ENCODE measurements around the gene KRTAP5-2.

GRCh38 chr11:1598816-1599215 lies 722 bp upstream of the KRTAP5-2 start:
- TF ChIP-seq CTCF (conservative IDR thresholded peaks at IDR 0.05; ENCODE audit: low read depth, low read length): no peak
- TF ChIP-seq CHD1 (IDR thresholded peaks at IDR 0.05; ENCODE audit: low read depth, low read length): no peak
- no peak for TF ChIP-seq POLR2A (IDR thresholded peaks at IDR 0.05; ENCODE audit: low read depth, low read length)
- TF ChIP-seq MXI1 (IDR thresholded peaks at IDR 0.05; ENCODE audit: borderline replicate concordance, low read depth, low read length): no peak
- no peak for TF ChIP-seq RFX5 (IDR thresholded peaks at IDR 0.05; ENCODE audit: low read depth, low read length)
- no peak for TF ChIP-seq RAD21 (IDR thresholded peaks at IDR 0.05; ENCODE audit: low read length)
- TF ChIP-seq NFE2L2 (IDR thresholded peaks at IDR 0.05; ENCODE audit: low read depth, low read length): no peak
- no peak for TF ChIP-seq SMC3 (IDR thresholded peaks at IDR 0.05; ENCODE audit: low read depth, low read length)
- TF ChIP-seq MAZ (IDR thresholded peaks at IDR 0.05; ENCODE audit: borderline replicate concordance, low read depth, low read length): no peak
- no peak for TF ChIP-seq RCOR1 (IDR thresholded peaks at IDR 0.05; ENCODE audit: insufficient replicate concordance, low read length)
